Loucy (cell line): ENCODE measurements around the gene ARID1B.

ENCODE experiments used
- EZH2phosphoT487 ChIP-seq: fragments of 200-600 bp; IDR thresholded peaks from 2 replicates; pipeline ENCODE4 v1.6.1; 2018; ENCODE audit warnings: antibody characterized with exemption, mild to moderate bottlenecking, moderate library complexity, borderline replicate concordance
- TF ChIP-seq, protein P1 (sequence below): fragments of 200-600 bp; sonication (generic); conservative IDR thresholded peaks from 2 replicates; pipeline ENCODE4 v1.5.1; 2014; ENCODE audit warnings: mild to moderate bottlenecking, antibody characterized with exemption, low read length

DNA sequence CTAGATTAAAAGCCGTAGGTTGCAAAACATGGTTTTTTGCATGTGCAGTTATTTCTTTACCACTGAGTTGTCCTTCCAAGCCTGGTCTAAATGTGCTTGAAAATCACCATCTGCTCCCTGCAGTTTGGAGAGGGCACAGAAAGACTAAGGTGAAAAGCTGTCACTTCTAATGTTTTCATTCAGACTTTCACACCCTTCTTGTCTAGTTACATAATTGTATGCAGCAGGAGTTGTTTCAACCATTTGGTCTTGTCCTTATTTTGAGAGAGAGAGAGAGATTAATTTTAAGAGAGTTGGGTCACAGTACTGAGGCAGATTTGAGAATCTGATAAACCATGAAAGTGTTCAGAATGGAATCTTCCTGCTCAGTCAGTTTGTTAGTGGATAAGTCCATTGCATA is 82.5 kb downstream of the ARID1B start:
- TF ChIP-seq, protein P1, sequence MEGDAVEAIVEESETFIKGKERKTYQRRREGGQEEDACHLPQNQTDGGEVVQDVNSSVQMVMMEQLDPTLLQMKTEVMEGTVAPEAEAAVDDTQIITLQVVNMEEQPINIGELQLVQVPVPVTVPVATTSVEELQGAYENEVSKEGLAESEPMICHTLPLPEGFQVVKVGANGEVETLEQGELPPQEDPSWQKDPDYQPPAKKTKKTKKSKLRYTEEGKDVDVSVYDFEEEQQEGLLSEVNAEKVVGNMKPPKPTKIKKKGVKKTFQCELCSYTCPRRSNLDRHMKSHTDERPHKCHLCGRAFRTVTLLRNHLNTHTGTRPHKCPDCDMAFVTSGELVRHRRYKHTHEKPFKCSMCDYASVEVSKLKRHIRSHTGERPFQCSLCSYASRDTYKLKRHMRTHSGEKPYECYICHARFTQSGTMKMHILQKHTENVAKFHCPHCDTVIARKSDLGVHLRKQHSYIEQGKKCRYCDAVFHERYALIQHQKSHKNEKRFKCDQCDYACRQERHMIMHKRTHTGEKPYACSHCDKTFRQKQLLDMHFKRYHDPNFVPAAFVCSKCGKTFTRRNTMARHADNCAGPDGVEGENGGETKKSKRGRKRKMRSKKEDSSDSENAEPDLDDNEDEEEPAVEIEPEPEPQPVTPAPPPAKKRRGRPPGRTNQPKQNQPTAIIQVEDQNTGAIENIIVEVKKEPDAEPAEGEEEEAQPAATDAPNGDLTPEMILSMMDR: no peak
- no peak for TF ChIP-seq EZH2phosphoT487
